ENCODE results near the gene SLC5A3. TPM values are rescaled to one million over a fixed set of nuclear protein-coding genes. Genes with fewer than 3 reads are reported as not detected.

SLC5A3 gene
- 8.3 and 9.0 TPM in 2 replicates for total RNA-seq (2014; rRNA removed; shearing (Covaris generic))

- DNase-seq (ENCODE audit: low spot score), result peak; percentile 72
Measured at GRCh38 chr21:34073032-34073748, at the start of gene SLC5A3, which contains the start of gene MRPS6. SLC5A3 (plus strand) TSS chr21:34073578; CDS start chr21:34095199, 21,621 bp downstream. MRPS6 (plus strand) TSS chr21:34073578; CDS start chr21:34073701, 123 bp downstream.

- DNase-seq (ENCODE audit: low spot score), result no peak
Measured at GRCh38 chr21:34023691-34024373, 49.5 kb upstream of the SLC5A3 start.

GRCh38 chr21:34024374-34024693 is 49.0 kb upstream of the SLC5A3 start:
- DNase-seq (ENCODE audit: low spot score), result no peak

- no peak for DNase-seq (ENCODE audit: low spot score)
Measured at GRCh38 chr21:34027721-34028461, 45.5 kb upstream of the SLC5A3 start.

- DNase-seq (ENCODE audit: low spot score), result peak; percentile 72
Measured at GRCh38 chr21:34029743-34030528, 43.4 kb upstream of the SLC5A3 start.

GRCh38 chr21:34031835-34032370 is 41.5 kb upstream of the SLC5A3 start:
- no peak for DNase-seq (ENCODE audit: low spot score)

GRCh38 chr21:34034369-34035014 is 38.9 kb upstream of the SLC5A3 start:
- DNase-seq (ENCODE audit: low spot score), result no peak

- no peak for DNase-seq (ENCODE audit: low spot score)
Measured at GRCh38 chr21:34035619-34036354, 37.6 kb upstream of the SLC5A3 start.

GRCh38 chr21:34037009-34037795 is 36.2 kb upstream of the SLC5A3 start:
- DNase-seq (ENCODE audit: low spot score), result no peak

GRCh38 chr21:34039678-34040382 is 33.5 kb upstream of the SLC5A3 start:
- no peak for DNase-seq (ENCODE audit: low spot score)

- DNase-seq (ENCODE audit: low spot score), result no peak
Measured at GRCh38 chr21:34042735-34043134, 30.6 kb upstream of the SLC5A3 start.

- no peak for DNase-seq (ENCODE audit: low spot score)
Measured at GRCh38 chr21:34043333-34043732, 30.0 kb upstream of the SLC5A3 start.

- no peak for DNase-seq (ENCODE audit: low spot score)
Measured at GRCh38 chr21:34046917-34047316, 26.5 kb upstream of the SLC5A3 start.

GRCh38 chr21:34047835-34048234 is 25.5 kb upstream of the SLC5A3 start:
- no peak for DNase-seq (ENCODE audit: low spot score)

- DNase-seq (ENCODE audit: low spot score), result no peak
Measured at GRCh38 chr21:34052171-34052570, 21.2 kb upstream of the SLC5A3 start.

GRCh38 chr21:34054259-34054658 is 19.1 kb upstream of the SLC5A3 start:
- DNase-seq (ENCODE audit: low spot score), result peak; percentile 41

GRCh38 chr21:34055615-34056014 is 17.8 kb upstream of the SLC5A3 start:
- peak; percentile 16 for DNase-seq (ENCODE audit: low spot score)

- no peak for DNase-seq (ENCODE audit: low spot score)
Measured at GRCh38 chr21:34061983-34062382, 11.4 kb upstream of the SLC5A3 start.

- DNase-seq (ENCODE audit: low spot score), result no peak
Measured at GRCh38 chr21:34065027-34065426, 8.4 kb upstream of the SLC5A3 start.

All from HT-29 (cell line).